T-helper 22 cell (primary cell): ENCODE measurements around the gene PROCA1.
"Not testable (repeated sequence)": the region's sequence is repeated elsewhere in the genome, so short reads cannot be mapped to it uniquely, and the experiment has no call there.

Experiments
- DNase-seq: peaks from one replicate; pipeline ENCODE4 v3.0.0-alpha.2; 2020; ENCODE audit warnings: low read depth

PROCA1 gene

GRCh38 chr17:28744104-28744971 lies 32.6 kb upstream of the PROCA1 start:
- DNase-seq = peak; percentile 49

- peak; percentile 57 for DNase-seq
These were observed 31.8 kb upstream of the PROCA1 start, which contains the start of gene TRAF4 for GRCh38 chr17:28743243-28744103. TSS of gene TRAF4 (plus strand) at chr17:28744011. CDS start at chr17:28744113, 102 bp downstream.

- DNase-seq = no peak
These were observed 30.0 kb upstream of the PROCA1 start for GRCh38 chr17:28741358-28742349.

GRCh38 chr17:28740406-28741357 lies 29.0 kb upstream of the PROCA1 start:
- DNase-seq = no peak

DNA sequence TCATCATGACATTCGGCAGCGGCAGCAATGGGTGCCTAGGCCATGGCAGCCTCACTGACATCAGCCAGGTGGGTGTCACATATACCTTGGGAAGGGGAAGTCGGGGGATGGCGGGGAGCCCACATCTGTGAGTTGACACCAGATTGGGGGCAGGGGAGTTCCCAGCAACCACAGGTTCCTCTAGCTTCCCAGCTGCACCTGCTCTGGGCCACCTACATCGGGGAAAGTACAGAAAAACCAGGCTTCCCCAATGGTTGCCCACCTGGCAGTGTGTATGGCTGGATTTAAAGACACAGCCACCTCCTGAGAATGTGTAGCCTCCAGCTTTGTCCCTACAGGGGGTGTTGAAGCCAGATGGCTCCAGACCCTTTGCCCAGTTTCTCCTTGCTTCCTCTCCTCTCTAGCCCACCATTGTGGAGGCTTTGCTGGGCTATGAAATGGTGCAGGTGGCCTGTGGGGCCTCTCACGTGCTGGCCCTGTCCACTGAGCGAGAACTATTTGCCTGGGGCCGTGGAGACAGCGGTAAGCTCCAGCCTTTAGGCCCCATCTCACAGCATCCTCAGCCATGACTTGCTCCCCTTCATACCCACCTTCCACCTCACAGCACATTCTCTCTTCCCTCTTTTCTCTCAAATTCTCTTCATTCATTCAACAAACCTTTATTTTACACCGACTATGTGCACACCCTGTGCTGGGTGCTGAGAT lies 27.1 kb upstream of the PROCA1 start:
- DNase-seq = peak; percentile 56

GRCh38 chr17:28737770-28738679 lies 26.3 kb upstream of the PROCA1 start:
- no peak for DNase-seq

- no peak for DNase-seq
These were observed 25.6 kb upstream of the PROCA1 start for GRCh38 chr17:28737316-28737715.

GRCh38 chr17:28735913-28736769 lies 24.5 kb upstream of the PROCA1 start:
- not testable (repeated sequence) for DNase-seq

- DNase-seq = no peak
These were observed 23.6 kb upstream of the PROCA1 start for GRCh38 chr17:28735242-28735722.

GRCh38 chr17:28734712-28735241 lies 23.1 kb upstream of the PROCA1 start:
- DNase-seq = no peak

DNA sequence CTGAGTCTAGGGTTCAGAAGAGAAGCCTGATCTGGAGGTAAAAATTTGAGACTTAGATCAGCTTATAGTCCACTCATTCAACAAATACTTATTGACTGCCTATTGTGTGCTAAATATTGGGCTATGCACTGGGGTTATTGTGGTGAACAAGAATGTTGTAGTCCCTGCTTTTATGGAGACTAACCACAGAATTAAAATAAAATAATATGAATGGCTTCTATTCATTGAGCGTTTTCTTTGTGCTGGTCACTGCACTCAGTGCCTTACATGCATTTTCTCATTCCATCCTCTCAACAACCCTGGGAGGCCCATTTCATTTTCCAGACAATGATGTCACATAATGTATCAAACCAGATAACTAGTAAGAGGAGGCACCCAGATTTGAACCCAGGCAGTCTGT lies 21.7 kb upstream of the PROCA1 start:
- DNase-seq = no peak

GRCh38 chr17:28729950-28730330 lies 18.3 kb upstream of the PROCA1 start:
- DNase-seq = no peak

DNA sequence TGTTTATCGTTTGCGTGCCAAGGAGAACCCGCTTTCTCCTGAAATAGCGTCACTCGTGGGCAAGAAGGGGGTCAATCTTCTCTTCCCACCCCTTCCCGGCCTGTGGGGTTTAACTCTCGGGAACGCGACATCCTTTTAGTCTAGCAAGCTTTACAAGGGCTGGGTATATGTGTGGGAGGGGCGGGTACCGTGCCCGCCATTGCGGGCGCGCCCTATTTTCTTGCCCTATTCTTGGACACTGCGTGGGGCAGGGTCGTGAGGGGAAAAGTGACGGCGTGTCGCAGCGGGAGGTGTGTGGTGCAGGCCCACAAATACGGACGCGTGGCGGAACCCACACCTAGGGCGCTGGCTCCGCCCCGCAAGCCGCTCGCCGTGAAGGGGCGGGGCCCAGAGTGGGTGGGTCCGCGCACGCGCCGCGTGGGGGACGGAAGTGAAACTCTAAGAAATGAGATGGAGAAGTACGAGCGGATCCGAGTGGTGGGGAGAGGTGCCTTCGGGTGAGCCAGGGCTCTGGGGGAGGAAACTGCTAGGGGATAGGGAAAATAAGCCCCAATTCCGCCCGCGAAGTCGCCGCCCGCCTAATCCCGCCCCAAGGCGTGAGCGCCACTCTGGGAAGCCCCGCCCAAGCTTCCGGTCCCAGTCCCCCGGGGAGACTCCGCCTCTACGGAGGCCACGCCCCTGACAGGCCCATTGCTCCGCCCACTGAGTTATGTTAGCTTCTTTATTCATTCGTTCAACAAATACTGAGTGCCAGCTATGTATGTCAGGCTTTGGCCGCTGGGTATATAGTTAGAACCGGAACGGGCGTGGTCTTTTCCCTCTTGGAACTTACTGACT lies 16.9 kb upstream of the PROCA1 start, which contains the start of gene NEK8:
Gene NEK8 (plus strand): TSS at position 425 of the 837 bp plus-strand sequence. CDS start 26 bp downstream, at position 451.
- peak; percentile 90 for DNase-seq

- peak; percentile 79 for DNase-seq
These were observed 15.2 kb upstream of the PROCA1 start for GRCh38 chr17:28726627-28727491.

- DNase-seq = peak; percentile 58
These were observed 14.5 kb upstream of the PROCA1 start, which contains the start of gene TLCD1 for GRCh38 chr17:28726226-28726626. TSS of gene TLCD1 (minus strand) at chr17:28726233. CDS start at chr17:28726097, 136 bp downstream.
